Measurements from ENCODE around the gene DPYD. TPM values are rescaled to one million over a fixed set of nuclear protein-coding genes. Genes with fewer than 3 reads are reported as not detected.

The DPYD gene
- total RNA-seq, 4 donors from 2014 or later: 30.9 to 66.6 (median 48.2) TPM

- Histone ChIP-seq H3K4me3 (peak overlapping the region; percentile 67 to 91), H3K27me3 (no peaks in the 10 kb centered on the region), H3K4me1 (peaks cover 0 to 3% of the 10 kb centered on the region in 2 donors), H3K36me3 (no peaks in the 10 kb centered on the region), H3K9me3 (no peaks in the 10 kb centered on the region), H3K27ac (peak overlapping the region; percentile 93 to 96)
- DNase-seq: no peak
- intact Hi-C loops (cut with DNase I; ENCODE audit: low total_unique reads): no loop called here
- TF ChIP-seq POLR2A (IDR thresholded peaks at IDR 0.05) (no peak), CTCF (IDR thresholded peaks at IDR 0.05) (no peak)
Observed at GRCh38 chr1:97919585-97920261, 1.1 kb downstream of the DPYD start.

- peak overlapping the region; percentile 93 to 96 for H3K27ac ChIP-seq
- no peaks in the 10 kb centered on the region for H3K27me3 ChIP-seq
- H3K36me3 ChIP-seq: no peaks in the 10 kb centered on the region
- no peak for TF ChIP-seq CTCF (IDR thresholded peaks at IDR 0.05)
- no peak for TF ChIP-seq POLR2A (IDR thresholded peaks at IDR 0.05)
- no peaks in the 10 kb centered on the region for H3K9me3 ChIP-seq
- H3K4me1 ChIP-seq: peaks cover 0 to 3% of the 10 kb centered on the region in 2 donors
- no peak for DNase-seq
- peak overlapping the region; percentile 67 to 91 for H3K4me3 ChIP-seq
- intact Hi-C loops (cut with DNase I; ENCODE audit: low total_unique reads): no loop called here
Observed at GRCh38 chr1:97918961-97919360, 1.9 kb downstream of the DPYD start.

DNA sequence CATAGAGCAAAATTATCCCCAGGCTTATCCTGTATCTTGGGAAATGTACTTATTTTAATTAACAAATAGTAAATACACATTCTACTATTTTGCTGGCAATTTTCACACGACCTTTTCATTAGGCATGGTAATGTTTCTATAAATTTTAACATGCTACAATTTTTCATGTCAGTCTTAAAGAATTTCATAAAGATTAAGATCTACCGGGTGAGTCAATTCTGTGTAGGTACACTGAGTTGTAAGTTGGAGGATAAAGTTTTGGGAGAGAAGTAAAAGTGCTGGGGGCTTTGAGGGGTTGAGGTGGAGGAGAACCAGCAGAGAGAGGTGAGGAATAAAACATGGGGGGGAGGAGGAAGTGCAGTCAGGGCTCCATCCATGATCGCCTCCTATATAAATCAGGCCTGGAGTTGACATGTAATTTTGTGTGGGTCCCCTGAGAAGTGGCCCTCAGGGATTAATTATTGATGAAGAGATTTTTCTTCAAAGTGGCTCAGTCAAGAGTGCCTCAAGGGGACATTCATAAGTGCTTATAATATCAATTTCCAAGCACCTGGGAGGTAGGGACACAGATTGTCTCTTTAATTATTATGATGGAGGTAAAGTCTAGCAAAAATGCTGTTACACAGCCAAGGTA is 7.2 kb downstream of the DPYD start:
- Histone ChIP-seq H3K27me3 (no peaks in the 10 kb centered on the region), H3K4me3 (no peak overlapping the region), H3K9me3 (no peaks in the 10 kb centered on the region), H3K36me3 (no peaks in the 10 kb centered on the region), H3K27ac (no peak overlapping the region), H3K4me1 (peaks cover 0 to 3% of the 10 kb centered on the region in 2 donors)
- TF ChIP-seq POLR2A (IDR thresholded peaks at IDR 0.05) (no peak), CTCF (IDR thresholded peaks at IDR 0.05) (no peak)
- intact Hi-C loops (cut with DNase I; ENCODE audit: low total_unique reads): no loop called here
- no peak for DNase-seq

GRCh38 chr1:97911266-97912215 is 9.3 kb downstream of the DPYD start:
- Histone ChIP-seq H3K27ac (no peak overlapping the region), H3K27me3 (no peaks in the 10 kb centered on the region), H3K4me3 (no peak overlapping the region), H3K9me3 (no peaks in the 10 kb centered on the region), H3K36me3 (no peaks in the 10 kb centered on the region), H3K4me1 (no peaks in the 10 kb centered on the region)
- intact Hi-C loops (cut with DNase I; ENCODE audit: low total_unique reads): no loop called here
- DNase-seq: no peak
- TF ChIP-seq CTCF (IDR thresholded peaks at IDR 0.05): no peak
- TF ChIP-seq POLR2A (IDR thresholded peaks at IDR 0.05): no peak

All from uterus (tissue), 4 donors.